Measurements from ENCODE around the gene ACAT1.
A peak's percentile ranks its signal among the peaks of the same experiment; 100 is the strongest.
"Not testable (repeated sequence)": the region's sequence is repeated elsewhere in the genome, so short reads cannot be mapped to it uniquely, and the experiment has no call there.

Gene ACAT1

DNA sequence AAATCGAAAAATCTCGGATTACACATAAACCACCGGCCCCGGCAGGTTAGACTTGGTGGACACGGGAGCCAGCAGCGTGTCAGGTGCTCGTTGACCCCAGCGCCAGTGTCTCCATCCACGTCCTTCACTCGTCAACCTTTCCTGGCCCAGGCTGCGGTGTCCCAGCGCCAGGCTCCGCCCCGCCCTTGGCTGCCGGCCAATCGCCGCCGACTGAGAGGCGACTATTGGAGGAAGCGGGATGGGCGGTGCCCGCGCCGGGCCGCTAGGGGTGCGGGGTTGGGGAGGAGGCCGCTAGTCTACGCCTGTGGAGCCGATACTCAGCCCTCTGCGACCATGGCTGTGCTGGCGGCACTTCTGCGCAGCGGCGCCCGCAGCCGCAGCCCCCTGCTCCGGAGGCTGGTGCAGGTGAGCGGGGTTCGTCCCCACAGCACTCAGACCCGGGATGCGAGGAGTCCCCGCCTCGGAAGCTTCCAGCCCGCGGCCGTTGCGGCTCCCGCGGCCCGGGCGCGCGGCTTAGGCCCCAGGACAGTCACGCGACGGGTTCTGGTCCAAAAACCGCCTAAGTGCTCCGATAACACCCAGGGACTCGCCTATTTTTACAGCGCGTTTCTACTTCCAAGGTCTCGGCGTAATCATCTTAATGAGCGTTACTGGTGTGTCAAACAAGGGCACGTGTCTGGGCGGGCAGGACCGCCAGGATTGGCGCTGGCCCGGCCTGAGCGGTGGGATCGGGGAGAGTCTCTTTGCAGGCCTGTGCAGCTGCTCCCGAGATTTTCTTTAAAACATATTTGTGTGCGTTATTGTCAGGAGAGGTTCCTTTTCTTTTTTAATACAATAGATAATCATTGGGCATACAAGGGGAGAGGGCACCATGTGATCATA lies at the start of gene ACAT1:
Gene ACAT1, plus strand, starts transcription at position 294 of the 882 bp plus-strand sequence. Its CDS starts 40 bp downstream, at position 334.
- DNase-seq (ENCODE audit: low spot score) = peak; percentile 94

DNA sequence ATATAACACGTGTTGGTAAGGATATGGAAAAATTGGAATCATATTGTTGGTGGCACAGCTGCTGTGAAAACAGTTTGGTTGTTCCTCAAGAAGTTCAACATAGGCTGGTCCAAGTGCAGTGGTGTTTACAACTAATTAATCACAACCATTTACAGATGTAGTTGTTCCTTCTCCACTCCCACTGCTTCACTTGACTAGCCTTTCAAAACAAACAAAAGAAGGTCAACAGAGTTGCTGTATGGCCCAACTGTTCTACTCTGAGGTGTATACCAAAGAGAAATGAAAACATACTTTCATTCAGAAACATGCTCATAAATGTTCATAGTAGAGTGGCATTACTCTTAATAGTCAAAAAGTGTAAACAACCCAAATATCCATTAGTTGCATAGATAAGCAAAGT lies 36.6 kb upstream of the ACAT1 start:
- DNase-seq (ENCODE audit: low spot score) = no peak

DNA sequence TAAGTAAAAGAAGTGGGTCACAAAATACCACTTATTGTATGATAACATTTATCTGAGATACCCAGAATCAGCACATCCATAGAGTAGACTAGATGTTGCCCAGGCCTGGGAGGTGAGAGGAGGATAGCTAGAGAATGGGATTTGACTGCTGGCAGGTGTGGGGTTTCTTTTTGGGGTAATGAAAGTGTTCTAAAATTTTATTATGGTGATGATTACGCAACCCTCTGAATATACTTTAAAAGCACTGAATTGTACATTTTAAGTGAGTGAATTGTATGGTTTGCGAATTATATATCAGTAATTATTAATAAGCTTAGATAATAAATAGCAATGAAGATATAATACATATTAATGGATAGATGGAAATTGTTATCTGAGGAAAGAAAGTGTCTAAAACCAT lies 35.7 kb upstream of the ACAT1 start:
- DNase-seq (ENCODE audit: low spot score) = no peak

DNA sequence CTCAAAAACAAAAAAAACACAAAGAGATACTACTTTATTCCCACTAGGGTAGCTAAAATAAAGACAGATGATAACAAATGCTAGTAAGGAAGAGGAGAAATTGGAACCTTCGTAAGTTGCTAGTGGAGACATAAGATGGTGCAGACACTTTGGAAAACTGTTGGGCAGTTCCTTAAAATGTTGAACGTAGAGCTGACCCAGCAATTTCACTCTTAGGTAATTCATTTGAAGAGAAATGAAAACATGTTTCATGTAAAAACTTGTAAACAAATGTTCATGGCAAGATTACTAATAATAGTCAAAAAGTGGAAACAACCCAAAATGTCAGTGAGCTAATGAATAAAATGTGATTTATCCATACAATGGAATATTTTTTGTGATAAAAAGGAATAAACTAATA lies 29.2 kb upstream of the ACAT1 start:
- DNase-seq (ENCODE audit: low spot score) = no peak

DNA sequence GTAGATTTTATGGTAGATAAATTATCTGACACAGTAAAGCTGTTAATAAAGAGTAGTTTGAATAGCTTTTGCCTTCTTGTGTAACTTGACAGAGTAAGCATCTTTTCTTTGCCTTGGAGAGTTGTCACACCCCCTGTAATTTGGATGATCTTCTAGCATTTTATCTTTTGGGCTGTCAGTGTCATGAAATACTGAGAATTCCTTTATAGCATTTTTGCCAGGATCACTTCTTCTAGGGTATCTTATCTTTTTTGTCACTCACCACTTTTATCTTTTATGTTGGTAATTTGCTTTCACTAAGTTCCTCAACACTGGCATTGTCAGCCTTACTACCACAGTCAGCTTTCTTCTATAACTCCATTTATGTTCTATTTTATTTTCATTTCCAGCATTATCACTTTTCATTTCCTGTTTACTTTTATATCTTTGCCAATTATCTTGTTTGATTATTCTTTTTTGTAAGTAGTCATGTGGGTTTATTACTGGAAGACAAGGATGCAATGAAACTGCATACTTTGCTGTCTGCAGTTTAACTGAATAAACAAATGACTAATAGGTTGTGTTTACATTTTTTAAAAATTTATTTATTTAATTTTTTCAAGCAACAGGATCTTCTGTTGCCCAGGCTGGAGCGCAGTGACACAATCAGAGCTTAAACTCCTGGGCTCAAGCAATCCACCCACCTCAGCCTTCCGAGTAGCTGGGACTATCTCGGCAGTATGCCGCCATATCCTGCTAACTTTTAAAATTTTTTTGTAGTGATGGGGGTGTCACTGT lies 28.1 kb upstream of the ACAT1 start:
- no peak for DNase-seq (ENCODE audit: low spot score)

DNA sequence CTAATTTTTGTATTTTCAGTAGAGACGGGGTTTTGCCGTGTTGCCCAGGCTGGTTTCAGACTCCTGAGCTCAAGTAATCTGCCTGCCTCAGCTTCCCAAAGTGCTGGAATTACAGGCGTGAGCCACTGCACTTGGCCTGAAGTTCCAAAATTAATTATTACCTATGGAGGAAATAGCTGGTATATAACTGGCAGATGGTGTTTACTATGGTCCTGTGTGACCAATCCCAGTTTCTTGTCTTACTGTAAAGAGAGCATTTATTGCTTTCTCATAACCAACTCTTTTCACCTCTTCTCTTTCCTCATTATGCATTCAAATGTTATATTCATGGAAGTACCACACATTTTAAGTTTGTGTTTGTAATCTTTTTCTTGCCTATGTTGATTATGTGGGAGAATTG lies 24.2 kb upstream of the ACAT1 start:
- DNase-seq (ENCODE audit: low spot score) = peak; percentile 30

DNA sequence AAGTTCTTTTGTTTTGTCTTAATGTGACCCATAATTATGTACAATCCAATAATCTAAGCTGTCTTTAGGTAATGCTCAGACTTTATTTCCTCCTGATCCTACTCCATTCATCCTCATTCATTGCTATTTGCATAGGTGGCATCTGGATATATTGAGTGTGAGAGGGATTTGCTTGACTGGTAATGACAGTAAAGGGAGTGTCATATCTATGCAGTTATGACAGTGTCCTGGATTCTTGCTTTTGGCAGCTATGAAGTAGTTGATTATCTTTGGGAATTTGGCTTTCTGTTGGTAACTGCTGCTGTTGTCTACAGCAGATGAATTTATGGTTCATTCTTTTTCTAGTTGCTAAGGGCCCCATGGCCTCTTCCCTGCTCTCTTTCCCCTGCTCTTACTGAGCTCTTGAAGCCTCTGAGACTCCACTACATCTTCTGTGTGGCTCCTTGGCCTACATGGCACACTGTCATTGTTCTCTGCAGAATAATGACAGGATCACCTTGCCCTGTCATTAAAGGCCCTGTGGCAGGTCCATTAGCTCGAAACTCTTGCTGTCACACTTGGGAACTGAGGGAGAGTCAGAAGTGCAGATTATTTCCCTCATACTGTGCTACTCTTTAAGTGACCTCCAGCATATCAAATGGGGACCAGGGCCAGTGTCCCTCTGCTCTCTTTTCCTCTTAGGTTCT lies 20.1 kb upstream of the ACAT1 start:
- no peak for DNase-seq (ENCODE audit: low spot score)

DNA sequence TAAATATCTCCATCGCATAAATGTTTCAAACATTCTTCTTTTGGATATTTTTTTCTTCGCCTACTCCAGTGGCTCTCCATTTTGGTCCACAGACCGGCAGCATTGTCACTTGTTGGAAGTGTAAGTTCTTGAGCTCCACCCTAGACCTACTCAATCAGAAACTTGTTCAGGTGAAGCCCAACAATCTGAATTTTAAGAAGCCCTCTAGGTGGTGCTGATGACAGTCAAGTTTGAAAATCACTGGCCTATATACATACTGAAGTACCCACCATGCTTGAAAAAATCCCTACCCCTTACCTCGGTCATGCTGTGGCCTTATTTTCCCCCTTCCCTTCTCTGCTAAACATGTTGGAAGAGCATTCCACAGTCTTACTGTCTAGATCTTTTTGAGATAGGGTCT lies 10.2 kb upstream of the ACAT1 start:
- DNase-seq (ENCODE audit: low spot score) = no peak

DNA sequence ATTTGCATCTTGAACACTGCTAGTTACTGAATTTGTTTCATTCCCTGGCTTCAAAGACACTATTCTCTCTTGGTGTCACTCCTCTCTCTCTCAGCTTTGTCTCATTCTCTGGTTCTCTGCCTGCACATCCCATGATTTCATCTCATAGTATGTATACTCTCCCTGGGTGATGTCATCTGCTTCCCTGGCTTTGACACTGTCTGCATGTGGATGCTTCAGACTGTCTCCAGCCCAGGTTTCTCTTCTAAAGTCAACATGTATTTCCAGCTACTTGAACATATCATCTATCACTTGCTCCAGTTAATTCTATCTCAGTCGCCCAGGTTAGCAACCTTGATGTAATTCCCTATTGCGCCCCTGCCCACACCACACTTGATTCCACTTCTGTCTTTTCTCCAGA lies 9.3 kb upstream of the ACAT1 start:
- DNase-seq (ENCODE audit: low spot score) = no peak

DNA sequence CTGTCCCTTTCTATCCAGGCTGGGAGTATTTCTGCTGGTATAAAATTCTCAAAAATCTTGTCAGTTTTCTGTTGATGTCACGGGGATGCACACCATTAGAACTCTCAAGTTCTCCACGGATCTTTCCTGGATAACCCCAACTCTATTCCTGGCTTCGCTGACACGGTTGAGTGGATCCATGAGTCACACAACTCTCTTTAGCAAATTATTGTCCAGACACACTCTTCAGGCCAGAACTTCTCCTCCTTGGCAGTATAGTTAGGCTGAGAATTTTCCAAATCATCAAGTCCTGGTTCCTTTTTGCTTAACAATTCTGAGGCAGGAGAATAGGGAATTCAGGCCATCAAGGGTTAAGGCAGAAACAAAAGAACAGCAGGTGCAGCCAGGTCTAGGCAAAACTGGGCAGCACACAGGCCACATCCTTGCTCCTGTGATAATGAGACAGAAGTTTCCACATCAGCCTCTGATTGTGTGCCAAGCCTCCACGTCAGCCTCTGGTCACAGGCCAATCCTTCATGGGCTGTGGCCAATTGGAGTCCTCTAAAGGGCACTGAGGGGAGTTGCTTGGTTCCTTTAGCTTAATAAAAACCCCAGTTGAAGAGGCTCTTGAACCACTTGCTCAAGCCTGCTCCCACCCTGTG lies 5.7 kb upstream of the ACAT1 start:
- peak; percentile 96 for DNase-seq (ENCODE audit: low spot score)

DNA sequence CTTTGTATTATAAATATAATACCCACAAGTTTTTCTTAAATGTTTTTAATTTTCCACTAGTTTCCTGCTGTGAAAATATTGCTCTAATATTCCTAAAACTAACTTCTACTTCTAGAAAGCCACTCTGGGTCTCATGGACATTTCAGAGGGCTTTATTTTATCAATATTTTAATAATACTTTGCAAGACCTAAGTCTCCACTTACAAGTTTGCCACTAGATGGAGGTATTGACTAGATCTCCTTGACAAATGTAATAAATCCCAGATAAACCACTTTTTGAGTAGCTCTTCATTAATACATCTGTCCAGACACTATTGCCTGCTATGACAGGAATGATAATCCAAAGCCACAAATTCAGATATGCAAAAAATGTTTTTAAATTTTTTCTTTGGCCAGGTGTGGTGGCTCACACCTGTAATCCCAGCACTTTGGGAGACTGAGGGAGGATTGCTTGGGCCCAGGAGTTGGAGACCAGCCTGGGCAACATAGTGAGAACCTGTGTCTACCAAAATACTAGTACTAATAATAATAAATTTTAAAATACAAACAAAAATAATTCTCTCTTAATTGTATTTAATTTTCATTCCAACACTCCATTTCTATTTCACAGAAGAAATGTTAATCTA lies 3.5 kb upstream of the ACAT1 start:
- peak; percentile 67 for DNase-seq (ENCODE audit: low spot score)

DNA sequence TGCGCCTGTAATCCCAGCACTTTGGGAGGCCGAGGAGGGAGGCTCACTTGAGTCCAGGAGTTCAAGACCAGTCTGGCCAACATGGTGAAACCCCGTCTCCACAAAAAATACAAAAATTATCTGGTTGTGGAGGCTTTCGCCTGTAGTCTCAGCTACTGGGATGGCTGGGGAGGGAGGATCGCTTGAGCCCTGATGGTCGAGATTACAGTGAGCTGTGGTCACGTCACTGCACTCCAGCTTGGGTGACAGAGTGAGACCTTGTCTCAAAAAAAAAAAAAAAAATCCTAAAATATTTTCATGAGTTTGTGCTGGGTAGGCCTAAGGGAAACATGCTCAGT lies 462 bp upstream of the ACAT1 start:
- DNase-seq (ENCODE audit: low spot score) = not testable (repeated sequence)

DNA sequence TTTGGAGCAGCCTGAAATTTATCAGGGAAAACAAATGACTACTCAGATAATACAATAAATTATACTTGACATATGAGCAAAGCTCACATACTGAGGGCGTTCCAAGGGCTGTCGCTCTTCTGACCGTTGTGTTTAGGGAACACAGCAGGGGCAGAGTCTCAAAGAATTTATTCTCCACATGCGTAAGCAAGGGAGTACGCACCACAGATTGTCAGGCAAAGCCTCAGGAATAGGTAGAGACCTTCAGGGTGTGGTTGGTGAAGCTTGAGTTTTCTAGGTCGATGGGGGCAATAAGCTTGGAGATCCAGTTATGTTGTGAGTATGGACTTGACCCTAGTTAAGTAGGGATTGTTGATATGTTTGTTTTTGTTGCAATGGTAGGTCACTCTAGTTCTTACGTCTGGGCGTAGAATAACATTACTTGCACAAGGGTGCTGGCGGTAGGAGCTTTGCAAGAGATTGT lies 830 bp downstream of the ACAT1 start:
- DNase-seq (ENCODE audit: low spot score) = no peak

DNA sequence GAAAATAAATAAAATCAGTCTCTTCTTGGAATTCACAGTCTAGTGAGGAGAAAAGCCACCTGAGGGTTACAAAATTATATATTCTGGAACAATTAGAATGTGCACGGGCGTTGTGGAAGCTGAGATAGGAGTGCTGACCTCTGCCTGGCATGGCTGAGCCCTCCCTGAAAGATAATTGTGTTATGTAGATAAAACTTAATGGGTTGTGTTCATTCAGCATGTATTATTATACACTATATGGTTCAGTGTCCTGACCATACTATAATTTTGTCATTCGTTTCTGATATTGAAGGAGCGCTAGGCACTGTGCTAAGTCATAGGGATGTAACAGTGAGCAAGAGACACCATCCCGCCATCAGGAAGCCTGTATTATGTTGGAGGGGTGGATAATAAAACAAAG lies 3.7 kb downstream of the ACAT1 start:
- DNase-seq (ENCODE audit: low spot score) = no peak

DNA sequence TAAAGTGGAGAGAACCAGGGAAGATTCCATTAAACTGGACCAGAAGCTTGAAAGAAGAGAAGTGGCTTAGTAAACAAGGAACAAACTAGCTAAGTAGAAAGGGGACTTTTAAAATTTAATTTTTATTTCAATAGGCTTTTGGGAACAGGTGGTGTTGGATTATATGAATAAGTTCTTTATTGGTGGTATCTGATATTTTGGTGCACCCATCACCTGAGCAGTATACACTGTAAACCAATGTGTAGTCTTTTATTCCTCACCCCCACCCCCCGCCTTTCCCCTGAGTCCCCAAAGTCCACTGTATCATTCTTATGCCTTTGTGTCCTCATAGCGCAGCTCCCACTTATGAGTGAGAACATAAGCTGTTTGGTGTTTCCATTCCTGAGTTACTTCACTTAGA lies 7.4 kb downstream of the ACAT1 start:
- no peak for DNase-seq (ENCODE audit: low spot score)

DNA sequence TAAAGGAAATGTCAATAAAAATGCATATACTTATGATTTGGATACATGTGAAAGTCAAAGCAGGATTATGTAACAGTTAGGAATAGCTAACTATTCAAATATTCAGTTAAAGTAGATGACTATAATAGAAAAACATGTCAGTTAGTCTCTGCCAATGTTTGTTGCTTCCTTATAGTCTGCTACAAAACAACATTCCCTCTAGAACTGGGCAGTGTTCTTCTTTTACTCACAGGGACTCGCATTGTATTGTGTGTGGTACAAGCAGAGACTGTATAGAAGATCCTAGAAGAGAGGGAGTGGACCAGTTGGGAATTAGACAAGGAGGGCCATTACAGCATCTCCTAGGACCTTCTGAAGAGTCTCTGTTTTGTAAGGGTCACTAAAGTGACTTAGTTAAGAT lies 10.6 kb downstream of the ACAT1 start:
- DNase-seq (ENCODE audit: low spot score) = no peak

DNA sequence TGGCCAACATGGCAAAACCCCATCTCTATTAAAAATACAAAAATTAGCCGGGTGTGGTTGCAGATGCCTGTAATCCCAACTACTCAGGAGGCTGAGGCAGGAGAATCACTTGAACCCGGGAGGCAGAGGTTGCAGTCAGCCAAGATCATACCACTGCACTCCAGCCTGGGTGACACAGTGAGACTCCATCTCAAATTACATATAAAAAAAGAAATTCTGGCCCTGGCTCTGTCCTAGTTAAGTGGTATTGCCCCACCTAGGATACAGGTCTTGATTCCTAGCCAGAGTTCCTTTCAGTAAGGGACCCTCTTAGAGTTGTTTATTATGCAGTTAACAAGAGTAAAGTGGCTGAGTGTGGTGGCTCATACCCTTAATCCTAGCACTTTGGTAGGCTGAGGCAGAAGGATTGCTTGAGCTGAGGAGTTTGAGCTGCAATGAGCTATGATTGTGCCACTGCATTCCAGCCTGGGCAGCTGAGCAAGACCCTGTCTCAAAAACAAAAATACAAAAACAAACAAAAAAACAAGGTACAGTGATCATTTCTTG lies 11.7 kb downstream of the ACAT1 start:
- not testable (repeated sequence) for DNase-seq (ENCODE audit: low spot score)

DNA sequence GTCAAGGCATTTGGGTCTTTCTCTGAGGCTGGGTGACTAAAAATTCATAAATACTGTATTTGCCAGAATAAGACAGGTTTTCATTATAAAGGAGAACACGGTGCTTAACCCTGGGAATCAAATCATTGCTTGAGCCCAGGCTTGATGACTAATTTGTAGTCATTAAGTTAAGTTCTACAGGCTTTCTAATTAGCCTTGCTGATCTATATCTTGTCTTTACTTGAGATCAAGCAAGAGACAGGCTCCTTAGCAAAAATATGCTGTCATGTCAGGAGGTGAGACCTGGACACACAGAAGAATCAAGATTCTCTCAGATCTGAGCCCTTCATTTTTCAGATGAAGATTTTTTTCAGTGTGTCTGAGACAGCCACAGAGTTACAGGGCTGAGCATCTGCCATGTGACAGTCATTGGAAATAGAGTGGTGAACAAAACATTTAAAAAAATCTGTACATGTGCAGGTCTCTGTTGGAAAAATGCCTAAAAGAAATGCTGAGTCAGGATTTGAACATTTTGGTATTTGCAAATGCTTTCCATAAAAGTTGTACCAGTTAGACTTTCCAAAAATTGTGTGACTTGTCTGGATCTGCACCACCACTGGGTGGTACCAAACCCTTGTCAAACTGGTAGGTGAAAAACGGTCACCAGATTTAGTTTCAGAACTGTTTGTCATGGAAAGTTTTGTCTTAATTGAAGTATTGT lies 14.6 kb downstream of the ACAT1 start:
- no peak for DNase-seq (ENCODE audit: low spot score)

DNA sequence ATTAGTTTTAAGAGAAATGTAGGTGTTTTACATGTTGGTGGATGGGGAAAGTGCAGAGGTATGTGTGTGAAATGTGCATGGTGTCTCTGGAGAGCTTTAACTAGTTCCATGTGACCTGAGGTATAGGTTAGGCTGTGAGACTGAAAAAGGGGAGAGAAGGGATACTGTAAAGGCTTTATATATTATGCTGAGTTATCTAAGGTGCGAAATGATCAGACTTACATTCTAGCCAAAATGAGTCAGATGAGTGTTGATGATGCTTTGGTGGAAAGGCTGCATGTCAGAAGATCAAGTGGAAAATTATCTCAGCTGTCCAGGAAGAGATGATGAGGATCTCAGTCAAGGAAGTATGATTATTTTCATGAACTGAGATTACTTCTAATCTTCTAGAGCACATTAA lies 15.8 kb downstream of the ACAT1 start:
- DNase-seq (ENCODE audit: low spot score) = no peak

DNA sequence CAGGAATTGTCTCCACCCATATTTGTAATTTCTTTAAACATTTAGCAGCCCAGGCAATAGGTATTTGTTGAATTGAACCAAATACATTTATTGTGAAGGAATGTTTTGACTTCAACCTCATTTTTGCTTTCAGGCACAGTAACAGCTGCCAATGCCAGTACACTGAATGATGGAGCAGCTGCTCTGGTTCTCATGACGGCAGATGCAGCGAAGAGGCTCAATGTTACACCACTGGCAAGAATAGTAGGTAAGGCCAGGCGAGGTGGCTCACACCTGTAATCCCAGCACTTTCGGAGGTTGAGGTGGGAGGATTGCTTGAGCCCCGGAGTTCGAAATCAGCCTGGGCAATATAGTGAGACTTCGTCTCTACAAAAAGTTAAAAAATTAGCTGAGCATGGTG lies 20.9 kb downstream of the ACAT1 start:
- no peak for DNase-seq (ENCODE audit: low spot score)

DNA sequence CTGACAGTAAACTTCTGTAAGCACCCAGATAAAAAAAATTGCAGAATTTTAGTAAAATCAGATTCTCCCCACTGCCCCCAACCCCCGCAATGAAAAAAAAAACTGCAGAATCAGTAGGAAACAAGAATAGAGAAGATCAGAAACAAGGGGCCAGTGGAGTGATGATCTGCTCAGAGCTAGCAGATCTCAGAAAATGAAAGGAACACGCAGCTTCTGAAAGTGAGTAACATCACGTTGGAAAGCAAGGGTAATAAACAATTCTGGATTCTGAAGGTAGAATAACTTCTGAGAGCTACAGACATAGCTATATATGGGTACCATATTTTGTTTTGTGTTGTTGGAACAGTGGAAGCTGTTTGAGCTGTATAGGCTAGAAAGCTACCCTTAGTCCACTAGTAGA lies 23.2 kb downstream of the ACAT1 start:
- DNase-seq (ENCODE audit: low spot score) = no peak

Measured in kidney tubule cell (primary cell).